Vagina (tissue), 2 donors: Measurements from ENCODE around the gene KDM5B.

Experiments used
- CTCF ChIP-seq, 3 experiments: fragments of 450-650 bp in 2 of 3; fragments of 200-600 bp in 1 of 3; sonication (generic) in 1 of 3; IDR thresholded peaks; one replicate each; pipeline ENCODE4 v1.5.1; 2017 to 2019; ENCODE audit warnings: antibody characterized with exemption in 3 of 3, mild to moderate bottlenecking in 2 of 3, moderate library complexity in 2 of 3
- POLR2A ChIP-seq, 2 donors: fragments of 450-650 bp; IDR thresholded peaks; one replicate each; pipeline ENCODE4 v1.6.1; 2017; ENCODE audit warnings: antibody characterized with exemption in 2 of 2, mild to moderate bottlenecking in 2 of 2, moderate library complexity in 2 of 2
- POLR2AphosphoS5 ChIP-seq, 2 donors: sonication (generic); formaldehyde crosslinking; IDR thresholded peaks; one replicate each; pipeline ENCODE4 v1.9.0; 2017; ENCODE audit warnings: antibody characterized with exemption in 2 of 2, mild to moderate bottlenecking in 2 of 2, low read depth in 1 of 2; ENCODE audit not compliant: insufficient read depth in 1 of 2

- TF ChIP-seq CTCF (IDR thresholded peaks at IDR 0.05) (no peak), POLR2A (IDR thresholded peaks at IDR 0.05) (no peak), POLR2AphosphoS5 (IDR thresholded peaks at IDR 0.05; ENCODE audit: insufficient read depth in 1 of 2, low read depth in 1 of 2) (no peak)
Observed at GRCh38 chr1:202825748-202826147, 17.5 kb upstream of the KDM5B start.
